Neural progenitor cell (in vitro differentiated cells): ENCODE data around the gene CRIP2.

Experiments
- CTCF ChIP-seq: fragments of 200-600 bp; sonication (generic); IDR thresholded peaks from 2 replicates; pipeline ENCODE4 v1.5.1; 2017; ENCODE audit warnings: antibody characterized with exemption, mild to moderate bottlenecking
- EZH2 ChIP-seq: fragments of 200-600 bp; sonication (generic); IDR thresholded peaks from 2 replicates; pipeline ENCODE4 v1.6.1; 2017; ENCODE audit warnings: antibody characterized with exemption, mild to moderate bottlenecking, moderate library complexity
- EZH2phosphoT487 ChIP-seq: fragments of 200-600 bp; sonication (generic); IDR thresholded peaks from 2 replicates; pipeline ENCODE4 v1.6.1; 2017; ENCODE audit warnings: antibody characterized with exemption

GRCh38 chr14:105466531-105467248, 7.9 kb upstream of the CRIP2 start:
- TF ChIP-seq CTCF (no peak), EZH2phosphoT487 (no peak), EZH2 (no peak)
